ENCODE measurements around the gene TIGD1.

TIGD1 gene

DNA sequence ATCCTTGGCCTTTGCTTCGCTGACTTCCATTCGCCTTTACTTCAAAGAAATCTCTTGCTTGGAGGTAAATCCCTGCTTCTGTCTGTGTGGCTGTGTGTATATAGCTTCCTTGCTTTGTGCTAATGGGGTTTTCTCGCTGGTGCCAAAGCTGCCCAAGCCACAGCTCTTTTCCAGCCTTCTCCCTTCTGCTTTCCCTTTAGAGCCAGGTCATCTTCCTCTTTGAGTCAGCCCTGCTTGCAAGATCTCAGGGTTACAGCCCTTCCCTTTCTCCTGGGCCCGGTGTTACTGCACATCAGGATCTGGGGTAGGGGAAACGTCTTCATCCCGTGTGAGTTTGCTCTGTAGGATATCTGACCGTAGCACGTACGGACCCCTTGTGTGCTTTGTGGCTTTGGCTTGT, 19.2 kb upstream of the TIGD1 start:
- no peak for DNase-seq

GRCh38 chr2:232568161-232568560, 17.8 kb upstream of the TIGD1 start:
- DNase-seq, result no peak

DNA sequence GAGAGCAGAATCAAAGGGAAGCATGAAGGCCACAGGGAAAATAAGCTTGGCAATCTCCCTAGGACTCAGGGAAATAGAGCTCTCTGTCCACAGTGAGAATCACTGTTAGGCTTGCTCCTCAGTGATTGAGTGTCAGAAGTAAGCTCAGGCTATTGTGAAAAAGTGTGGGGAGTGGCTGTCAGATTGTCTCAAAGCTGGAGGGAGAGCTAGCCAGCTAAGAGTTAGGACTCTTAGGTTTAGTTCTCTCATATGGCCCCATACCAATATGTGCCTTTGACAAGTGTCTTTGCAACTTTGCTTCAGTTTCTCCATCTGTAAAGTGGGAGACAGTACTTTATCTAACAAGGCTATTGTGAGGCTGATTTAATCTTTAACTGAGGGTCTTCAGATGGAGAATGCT, 17.4 kb upstream of the TIGD1 start:
- DNase-seq, result no peak

DNA sequence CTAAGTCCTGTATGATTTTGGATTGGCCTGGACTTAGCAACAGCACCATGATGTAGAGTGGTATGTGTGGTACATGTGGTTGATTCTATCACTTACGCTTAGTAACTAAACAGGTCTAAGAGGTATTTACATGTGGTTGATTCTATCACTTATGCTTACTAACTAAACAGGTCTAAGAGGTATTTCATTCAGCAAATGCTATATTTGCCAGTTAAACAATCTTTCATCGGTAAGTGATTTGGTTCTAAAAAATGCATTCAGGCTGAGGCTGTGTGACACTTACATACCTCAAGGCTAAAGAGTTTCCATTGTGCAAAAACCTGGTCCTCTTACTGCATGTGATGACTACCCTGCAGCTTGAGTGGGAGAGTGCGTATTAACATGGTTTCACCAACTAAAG, 13.2 kb upstream of the TIGD1 start:
- DNase-seq, result no peak

- no peak for DNase-seq
These were observed 12.3 kb upstream of the TIGD1 start for GRCh38 chr2:232562515-232563151.

DNA sequence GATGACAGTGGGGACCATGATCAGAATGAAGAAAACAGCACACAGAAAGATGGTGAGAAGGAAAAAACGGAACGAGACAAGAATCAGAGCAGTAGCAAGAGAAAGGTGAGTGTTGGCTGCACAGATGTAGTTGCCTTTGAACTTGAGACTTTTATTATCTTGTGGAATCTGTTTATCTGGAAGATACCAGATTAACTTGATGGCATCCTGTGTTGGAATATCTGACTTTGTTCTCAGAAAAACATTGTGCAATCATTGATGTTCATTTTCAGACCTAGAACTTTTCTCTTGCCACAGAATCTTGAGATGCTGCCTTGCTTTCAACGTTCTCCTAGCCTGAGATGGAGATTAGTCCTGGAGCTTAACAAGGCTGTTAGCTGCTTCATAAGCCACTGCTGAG, 6.1 kb upstream of the TIGD1 start:
- no peak for DNase-seq

GRCh38 chr2:232551776-232552175, 1.4 kb upstream of the TIGD1 start:
- no peak for DNase-seq

DNA sequence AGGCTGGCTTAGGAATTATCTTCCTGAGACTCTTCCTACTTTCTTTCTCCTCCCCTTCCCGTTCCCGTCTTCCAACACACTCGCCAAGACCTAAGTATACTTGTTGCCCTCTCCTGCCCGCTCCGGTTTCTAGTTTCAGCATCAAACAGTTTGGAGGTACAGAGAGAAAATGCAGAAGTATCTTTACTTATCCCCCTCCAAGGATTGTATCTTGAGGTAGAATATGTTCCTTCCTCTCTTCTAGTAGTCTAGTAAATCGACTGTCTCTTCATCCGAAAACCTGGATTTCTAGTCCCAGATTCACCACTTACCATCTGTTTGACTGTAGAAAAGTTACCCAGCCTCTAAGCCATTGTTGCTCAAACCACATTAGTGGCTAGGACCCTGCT, 887 bp upstream of the TIGD1 start:
- DNase-seq, result no peak

DNA sequence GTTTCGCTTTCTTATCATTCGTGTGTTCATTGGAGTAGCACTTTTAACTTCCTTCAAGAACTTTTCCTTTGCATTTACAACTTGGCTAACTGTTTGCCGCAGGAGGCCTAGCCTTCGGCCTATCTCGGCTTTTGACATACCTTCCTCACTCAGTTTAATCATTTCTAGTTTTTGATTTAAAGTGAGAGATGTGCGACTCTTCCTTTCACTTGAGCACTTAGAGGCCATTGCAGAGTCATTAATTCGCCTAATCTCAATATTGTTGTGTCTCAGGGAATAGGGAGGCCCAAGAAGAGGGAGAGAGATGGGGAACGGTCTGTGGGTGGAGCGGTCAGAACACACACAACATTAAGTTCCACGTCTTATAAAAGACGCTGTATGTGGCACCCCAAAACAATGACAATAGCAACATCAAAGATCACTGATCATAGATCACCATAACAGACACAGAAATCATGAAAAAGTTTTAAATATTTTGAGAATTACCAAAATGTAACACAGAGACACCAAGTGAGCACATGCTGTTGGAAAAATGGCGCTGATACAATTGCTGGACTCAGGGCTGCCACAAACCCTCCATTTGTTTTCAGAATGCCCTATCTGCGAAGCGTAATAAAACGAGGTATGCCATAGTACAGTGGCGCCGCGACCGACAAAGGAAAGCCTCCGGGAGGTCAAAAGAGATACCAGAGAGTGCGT, 553 bp downstream of the TIGD1 start:
- DNase-seq, result no peak

DNA sequence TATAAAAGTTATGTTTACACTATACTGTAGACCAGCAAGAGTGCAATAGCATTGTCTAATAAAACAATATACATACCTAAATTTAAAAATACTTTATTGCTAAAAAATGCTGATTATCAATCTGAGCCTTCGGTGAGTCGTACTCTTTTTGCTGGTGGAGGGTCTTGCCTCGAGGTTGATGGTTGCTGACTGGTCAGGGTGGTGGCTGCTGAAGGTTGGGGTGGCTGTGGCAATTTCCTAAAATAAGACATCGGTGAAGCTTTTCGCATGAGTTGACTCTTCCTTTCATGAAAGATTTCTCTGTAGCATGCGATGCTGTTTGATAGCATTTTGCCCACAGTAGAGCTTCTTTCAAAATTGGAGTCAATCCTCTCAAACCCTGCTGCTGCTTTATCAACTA, 2.4 kb downstream of the TIGD1 start:
- DNase-seq, result no peak

DNA sequence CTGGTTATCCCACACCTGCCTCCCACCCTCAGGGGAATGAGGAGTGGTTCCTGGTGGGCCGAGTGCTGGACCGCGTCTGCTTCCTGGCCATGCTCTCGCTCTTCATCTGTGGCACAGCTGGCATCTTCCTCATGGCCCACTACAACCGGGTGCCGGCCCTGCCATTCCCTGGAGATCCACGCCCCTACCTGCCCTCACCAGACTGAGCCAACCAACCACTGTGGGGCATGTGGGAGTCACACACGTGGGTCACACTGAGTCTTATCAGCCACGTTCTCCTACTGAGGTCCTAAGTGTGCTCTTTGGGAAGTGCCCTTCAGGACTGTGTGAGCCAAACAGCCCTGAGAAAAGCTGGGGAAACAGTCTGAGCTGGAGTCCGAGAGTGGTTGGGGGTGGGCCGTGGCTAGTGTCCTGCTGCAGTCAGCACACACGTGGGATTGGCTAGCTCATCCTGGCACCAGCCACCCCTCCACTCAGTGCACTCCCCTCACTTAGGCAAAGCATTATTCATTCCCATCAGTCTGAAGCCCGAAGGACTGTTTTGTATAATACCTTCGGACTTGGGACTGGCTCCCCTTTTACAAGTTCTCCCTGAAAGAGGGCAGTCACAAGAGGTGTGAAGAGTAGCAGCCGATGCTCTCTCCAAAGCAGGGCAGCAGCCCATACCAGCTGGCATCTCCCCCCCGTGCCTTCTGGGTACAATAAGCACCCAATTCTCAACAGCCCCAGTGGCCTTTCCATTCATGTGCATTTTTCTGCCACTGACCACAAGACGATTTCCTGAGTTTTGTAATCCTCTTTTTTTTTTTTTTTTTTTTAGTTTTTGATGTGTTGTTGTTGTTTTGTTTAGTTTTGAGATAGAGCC, 4.6 kb downstream of the TIGD1 start:
- no peak for DNase-seq

DNA sequence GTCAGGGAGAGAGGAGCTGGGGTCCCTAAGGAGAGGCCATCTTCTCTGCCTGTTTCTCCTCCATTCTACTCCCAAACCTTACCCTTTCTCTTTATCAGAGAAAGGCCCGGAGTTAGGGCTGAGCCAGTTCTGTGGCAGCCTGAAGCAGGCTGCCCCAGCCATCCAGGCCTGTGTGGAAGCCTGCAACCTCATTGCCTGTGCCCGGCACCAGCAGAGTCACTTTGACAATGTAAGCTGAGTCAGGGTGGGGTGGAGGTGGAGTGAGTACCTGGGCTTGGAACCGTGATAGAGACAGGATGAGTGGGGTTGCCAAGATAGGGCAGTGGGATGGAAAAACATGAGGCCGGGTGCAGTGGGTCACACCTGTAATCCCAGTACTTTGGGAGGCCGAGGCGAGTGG, 5.7 kb downstream of the TIGD1 start:
- no peak for DNase-seq

DNA sequence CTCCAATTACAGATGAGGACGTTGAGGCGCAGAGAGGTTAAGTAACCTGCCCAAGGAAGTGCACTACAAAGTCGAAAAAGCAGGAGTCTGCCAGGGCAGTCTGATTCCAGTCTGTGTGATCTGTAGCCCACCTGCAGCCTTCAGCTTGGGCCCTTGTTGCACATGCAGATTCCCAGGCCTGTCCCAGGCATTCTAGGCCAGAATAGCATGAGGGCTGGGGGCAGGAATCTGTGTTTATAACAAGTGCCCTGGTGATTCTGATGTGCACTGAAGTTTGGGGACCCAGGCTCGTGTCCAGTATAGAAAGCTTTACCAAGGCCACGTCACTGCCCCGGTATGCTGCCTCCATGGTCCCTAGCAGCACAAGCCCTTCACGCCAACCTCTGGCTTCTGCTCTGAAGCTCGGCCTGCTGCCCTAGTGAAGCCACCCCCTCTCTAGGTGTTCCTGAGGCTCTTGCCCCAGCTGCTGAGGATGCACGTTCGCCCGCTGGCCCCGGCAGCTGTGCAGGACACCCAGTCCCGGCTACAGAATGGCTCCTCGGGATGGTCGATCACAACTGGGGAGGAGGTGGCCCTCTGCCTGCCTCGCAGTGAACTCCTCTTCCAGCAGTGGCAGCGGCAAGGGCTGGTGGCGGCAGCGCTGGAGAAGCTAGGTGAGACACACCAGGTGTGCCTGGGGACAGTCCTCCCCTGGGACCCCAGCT, 6.3 kb downstream of the TIGD1 start:
- DNase-seq, result no peak

- no peak for DNase-seq
These were observed 6.9 kb downstream of the TIGD1 start for GRCh38 chr2:232543491-232543890.

DNA sequence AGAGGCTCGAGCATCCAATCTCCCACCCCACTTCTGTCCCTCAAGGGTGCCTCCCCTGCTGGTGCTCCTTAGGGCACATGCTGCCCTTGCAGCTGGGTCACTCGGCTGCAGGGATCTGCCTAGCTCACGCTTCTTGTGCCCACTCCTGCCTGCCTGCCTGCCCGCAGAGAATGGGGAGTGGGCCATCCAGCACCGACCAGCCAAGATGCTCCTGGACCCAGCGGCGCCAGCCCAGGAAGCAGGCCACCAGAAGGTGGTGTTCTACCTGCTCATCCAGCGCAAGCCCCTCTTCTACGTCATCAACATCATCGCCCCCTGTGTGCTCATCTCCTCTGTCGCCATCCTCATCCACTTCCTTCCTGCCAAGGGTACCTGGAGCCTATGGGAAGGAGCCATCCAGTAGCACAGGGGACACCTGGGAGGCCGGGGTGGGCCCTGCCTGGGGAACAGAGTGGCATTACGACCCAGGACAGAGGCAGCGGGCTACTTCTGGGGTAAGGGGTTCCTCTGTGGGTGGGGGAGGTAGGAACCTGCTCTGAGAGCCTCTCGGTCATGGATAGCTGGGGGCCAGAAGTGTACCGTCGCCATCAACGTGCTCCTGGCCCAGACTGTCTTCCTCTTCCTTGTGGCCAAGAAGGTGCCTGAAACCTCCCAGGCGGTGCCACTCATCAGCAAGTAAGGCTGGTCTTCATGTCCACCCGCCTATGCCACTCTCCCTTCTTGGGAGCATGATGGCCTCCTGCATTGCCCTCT, 7.5 kb downstream of the TIGD1 start:
- DNase-seq, result no peak

GRCh38 chr2:232541961-232542714, 8.2 kb downstream of the TIGD1 start:
- DNase-seq, result no peak

GRCh38 chr2:232541195-232541960, 9.0 kb downstream of the TIGD1 start:
- DNase-seq, result no peak

GRCh38 chr2:232540441-232541041, 9.8 kb downstream of the TIGD1 start:
- DNase-seq, result no peak

GRCh38 chr2:232539298-232540231, 10.8 kb downstream of the TIGD1 start, which contains the start of gene CHRNG:
TSS of gene CHRNG (plus strand) at chr2:232539692. CDS start at chr2:232539748, 56 bp downstream.
- no peak for DNase-seq
